Left ventricle myocardium superior (tissue), 1 donor: ENCODE results near the gene TUBD1. TPM values are rescaled to one million over a fixed set of nuclear protein-coding genes. Genes with fewer than 3 reads are reported as not detected.
"Not testable (repeated sequence)": the region's sequence is repeated elsewhere in the genome, so short reads cannot be mapped to it uniquely, and the experiment has no call there.

ENCODE experiments used
- ATAC-seq: fragments of 200-7000 bp; cut with Tn5 transposase; one replicate; pipeline ENCODE4 v1.9.1; 2020; ENCODE audit warnings: mild to moderate bottlenecking, moderate library complexity
- DNase-seq: peaks from one replicate; pipeline ENCODE4 v3.0.0-alpha.2; 2020
- intact Hi-C: fragments of 100-400 bp; cut with micrococcal nuclease; formaldehyde crosslinking; loops from one replicate; pipeline ENCODE4 v1.11.0; 2022
- total RNA-seq: library from RNA; stranded (reverse); fragmentation: NEBNext Ultra II Directional; extraction: Animal tissue kit (Norgen Biotek cat#: 25700); gene quantifications from one replicate; pipeline ENCODE4 v1.2.1, GENCODE V29; 2021
- donor health status: DM: no; HTN: yes; CAD: no; lungs with severe emphysema.

Gene TUBD1
- total RNA-seq, 1 donor from 2014 or later = 6.6 TPM

GRCh38 chr17:59848778-59849177 lies 44.0 kb downstream of the TUBD1 start:
- intact Hi-C loops = no loop called here
- ATAC-seq = peak; percentile 32
- DNase-seq = peak; percentile 64

- no peak for DNase-seq
- ATAC-seq = no peak
- intact Hi-C loops = no loop called here
These were observed 44.4 kb downstream of the TUBD1 start for GRCh38 chr17:59848385-59848668.

- ATAC-seq = peak; percentile 58
- DNase-seq = peak; percentile 57
- intact Hi-C loops = no loop called here
These were observed 46.2 kb downstream of the TUBD1 start for GRCh38 chr17:59846394-59847165.

GRCh38 chr17:59845595-59846393 lies 46.9 kb downstream of the TUBD1 start:
- DNase-seq (no peak), ATAC-seq (peak; percentile 55)
- intact Hi-C loops = no loop called here

- intact Hi-C loops = no loop called here
- no peak for DNase-seq
These were observed 47.7 kb downstream of the TUBD1 start for GRCh38 chr17:59844884-59845594.

DNA sequence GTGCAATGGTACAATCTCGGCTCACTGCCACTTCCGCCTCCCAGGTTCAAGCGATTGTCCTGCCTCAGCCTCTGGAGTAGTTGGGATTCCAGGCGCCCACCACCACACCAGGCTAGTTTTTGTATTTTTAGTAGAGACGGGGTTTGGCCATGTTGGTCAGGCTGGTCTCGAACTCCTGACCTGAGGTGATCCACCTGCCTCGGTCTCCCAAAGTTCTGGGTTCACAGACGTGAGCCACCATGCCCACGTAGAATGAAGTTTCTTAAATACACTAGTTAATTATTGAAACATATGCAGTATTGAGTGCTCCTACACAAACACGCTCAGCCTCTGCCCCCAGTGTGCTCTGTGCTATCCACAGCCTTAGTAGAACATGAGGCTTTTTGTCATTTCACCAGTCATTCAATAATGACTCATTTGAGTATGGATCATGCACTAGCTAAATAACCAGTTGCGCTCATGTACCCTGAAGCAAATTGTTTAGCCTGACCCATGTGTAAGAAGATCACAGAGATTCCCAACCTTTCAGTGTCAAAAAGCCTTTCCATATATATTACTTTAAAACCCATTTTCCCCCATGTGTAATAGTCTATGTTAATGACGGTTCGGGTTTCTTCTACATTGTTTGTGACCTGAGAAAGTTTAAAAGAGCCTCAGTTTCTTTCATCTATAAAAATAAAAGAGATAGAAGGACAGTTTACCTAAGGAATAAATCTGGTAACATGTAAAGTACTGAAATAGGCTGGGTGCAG lies 49.7 kb downstream of the TUBD1 start:
- ATAC-seq (no peak), DNase-seq (no peak)
- intact Hi-C loops = no loop called here

More at GRCh38 chr17:59844884-59845594, 47.7 kb downstream of the TUBD1 start:
- no peak for ATAC-seq

- ATAC-seq, DNase-seq, intact Hi-C loops: not testable (repeated sequence)
These were observed 50.9 kb downstream of the TUBD1 start for GRCh38 chr17:59841882-59842263.

- DNase-seq, ATAC-seq, intact Hi-C loops: not testable (repeated sequence)
These were observed 51.5 kb downstream of the TUBD1 start for GRCh38 chr17:59841091-59841881.

DNA sequence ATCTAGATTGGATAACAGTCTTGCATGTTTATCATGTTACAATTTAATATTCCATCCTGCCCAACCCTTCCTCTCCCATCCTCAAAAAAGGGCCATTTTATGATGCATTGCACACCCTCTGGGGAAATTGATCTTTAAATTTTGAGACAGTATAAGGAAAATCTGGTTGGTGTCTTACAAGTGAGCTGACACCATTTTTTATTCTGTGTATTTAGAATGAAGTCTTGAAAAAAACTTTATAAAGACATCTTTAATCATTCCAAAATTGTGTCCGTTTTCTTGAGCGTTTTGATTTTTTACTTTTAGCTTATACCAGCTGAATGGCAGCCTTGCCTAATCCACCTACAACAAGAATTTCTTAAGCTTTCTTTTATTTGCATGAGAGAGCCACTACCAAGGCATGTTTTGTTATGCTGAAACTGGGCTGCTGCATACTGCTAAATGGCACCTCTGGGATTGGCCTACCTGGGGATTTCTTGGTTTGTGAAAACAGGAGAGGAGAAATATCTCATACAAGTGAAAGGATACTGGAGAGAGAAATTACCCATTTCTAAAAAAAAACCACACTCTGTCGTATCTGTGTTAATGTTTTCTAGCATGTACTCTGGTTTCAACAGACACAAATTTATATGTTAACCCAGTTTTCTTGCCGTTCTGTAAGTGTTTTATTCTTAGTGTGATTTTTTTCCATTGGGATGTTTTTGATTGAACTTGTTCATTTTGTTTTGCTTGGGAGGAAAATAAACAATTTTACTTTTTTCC lies 52.2 kb downstream of the TUBD1 start:
- ATAC-seq (no peak), DNase-seq (no peak)
- intact Hi-C loops = no loop called here

DNA sequence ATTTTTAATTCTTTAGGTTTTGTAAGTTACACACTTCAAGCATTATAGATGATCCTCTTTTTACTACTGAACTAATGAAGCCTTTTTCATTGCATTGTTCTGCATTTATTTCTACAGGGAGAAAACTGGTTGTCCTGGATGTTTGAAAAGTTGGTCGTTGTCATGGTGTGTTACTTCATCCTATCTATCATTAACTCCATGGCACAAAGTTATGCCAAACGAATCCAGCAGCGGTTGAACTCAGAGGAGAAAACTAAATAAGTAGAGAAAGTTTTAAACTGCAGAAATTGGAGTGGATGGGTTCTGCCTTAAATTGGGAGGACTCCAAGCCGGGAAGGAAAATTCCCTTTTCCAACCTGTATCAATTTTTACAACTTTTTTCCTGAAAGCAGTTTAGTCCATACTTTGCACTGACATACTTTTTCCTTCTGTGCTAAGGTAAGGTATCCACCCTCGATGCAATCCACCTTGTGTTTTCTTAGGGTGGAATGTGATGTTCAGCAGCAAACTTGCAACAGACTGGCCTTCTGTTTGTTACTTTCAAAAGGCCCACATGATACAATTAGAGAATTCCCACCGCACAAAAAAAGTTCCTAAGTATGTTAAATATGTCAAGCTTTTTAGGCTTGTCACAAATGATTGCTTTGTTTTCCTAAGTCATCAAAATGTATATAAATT lies 53.0 kb downstream of the TUBD1 start:
- intact Hi-C loops = no loop called here
- no peak for ATAC-seq

DNA sequence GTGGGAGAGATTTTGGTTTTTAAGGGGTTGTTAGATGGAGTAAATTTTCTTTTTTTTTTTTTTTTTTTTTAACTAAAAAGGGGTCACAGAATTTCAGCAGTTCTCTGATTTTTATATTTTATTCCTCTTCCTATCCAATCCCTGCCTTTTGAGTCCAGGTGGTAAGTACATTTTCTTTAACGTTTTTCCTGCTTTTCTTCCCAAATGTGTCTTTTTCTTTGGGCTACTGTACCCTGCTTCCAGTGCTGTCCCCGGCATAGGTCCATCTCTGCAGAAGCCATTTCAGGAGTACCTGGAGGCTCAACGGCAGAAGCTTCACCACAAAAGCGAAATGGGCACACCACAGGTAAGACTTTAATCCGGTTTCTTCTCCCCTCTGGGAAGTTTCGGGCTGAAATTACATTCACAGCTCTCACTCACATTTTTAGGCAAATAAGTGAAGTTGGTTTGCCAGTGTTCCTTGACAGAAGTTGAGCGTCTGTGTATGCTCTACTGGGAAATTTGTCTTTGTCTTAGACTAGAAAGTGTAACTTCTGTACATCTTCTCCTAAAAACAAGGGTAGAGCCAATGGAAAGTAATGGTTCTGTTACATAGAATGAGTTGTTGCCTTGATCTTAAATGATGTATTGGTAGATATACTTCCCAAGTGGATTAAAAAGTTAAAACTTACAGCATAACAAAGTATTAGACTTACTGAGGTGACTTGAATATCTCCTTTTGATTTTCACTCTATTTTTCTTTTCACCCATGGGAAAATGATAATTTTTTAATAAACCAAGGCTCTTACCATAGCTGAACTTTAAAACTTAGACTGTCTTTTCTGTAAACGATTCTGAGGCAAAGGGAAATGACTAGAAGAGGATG lies 54.5 kb downstream of the TUBD1 start:
- no peak for DNase-seq
- intact Hi-C loops = no loop called here
- peak; percentile 23 for ATAC-seq

More for the DNA sequence above, 53.0 kb downstream of the TUBD1 start:
- DNase-seq = no peak

GRCh38 chr17:59837308-59838051 lies 55.3 kb downstream of the TUBD1 start:
- no peak for DNase-seq
- intact Hi-C loops = no loop called here

DNA sequence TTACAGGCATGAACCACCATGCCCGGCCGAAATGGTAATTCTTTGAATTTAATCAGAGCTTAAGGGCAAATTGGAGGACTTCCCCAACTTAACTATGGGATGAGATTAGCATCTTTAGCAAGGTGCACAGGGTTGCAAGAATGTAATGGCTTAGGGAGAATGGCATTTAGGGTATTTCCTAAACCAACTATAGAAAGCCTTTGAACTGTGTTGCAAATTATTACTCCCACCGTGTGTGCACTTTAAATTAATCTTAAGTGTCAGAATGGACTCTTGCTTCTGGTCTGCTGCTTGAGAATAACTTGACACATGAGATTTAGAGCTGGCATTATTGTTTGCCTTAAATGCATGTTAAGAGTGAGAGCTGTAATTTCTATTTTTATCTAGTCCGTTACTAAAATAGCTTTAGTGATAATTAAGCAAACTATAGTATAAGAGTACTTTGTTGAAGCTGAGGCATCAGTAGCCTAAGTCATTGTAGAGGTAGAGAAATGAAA lies 59.8 kb downstream of the TUBD1 start:
- DNase-seq = no peak
- ATAC-seq = no peak

More at GRCh38 chr17:59837308-59838051, 55.3 kb downstream of the TUBD1 start:
- peak; percentile 90 for ATAC-seq

GRCh38 chr17:59830846-59831486 lies 61.8 kb downstream of the TUBD1 start:
- no peak for ATAC-seq
- intact Hi-C loops = no loop called here
- DNase-seq = no peak

More for the DNA sequence above, 59.8 kb downstream of the TUBD1 start:
- intact Hi-C loops = no loop called here
